IMR-90 (cell line): ENCODE data around the gene VPS35L. TPM values are rescaled to one million over a fixed set of nuclear protein-coding genes. Genes with fewer than 3 reads are reported as not detected.

Source experiments
- ATAC-seq: fragments of 200-7000 bp; cut with Tn5 transposase; 2 replicates; pipeline ENCODE4 v1.9.1; 2020; ENCODE audit warnings: low read depth, mild to moderate bottlenecking, moderate library complexity
- BruUV-seq: library from RNA; stranded (reverse); fragments of 400-500 nt; replicated peaks from 2 replicates; lab custom pipeline; 2021; lab: Mats Ljungman, UMichigan
- CTCF ChIA-PET: fragments of 300-600 bp; formaldehyde crosslinking; extraction: SDS; loops from one replicate; lab custom pipeline; 2021; ENCODE audit warnings: antibody characterized with exemption; lab: Yijun Ruan, JAX
- POLR2A ChIA-PET: fragments of 300-600 bp; sonication (Branson Sonifier 250); formaldehyde crosslinking; loops from one replicate; lab custom pipeline; 2022; ENCODE audit warnings: antibody characterized with exemption; ENCODE audit not compliant: unreplicated experiment; lab: Charles Lee
- DNase-seq: peaks from one replicate; pipeline ENCODE4 v3.0.0; 2013
- H2AFZ ChIP-seq: replicated peaks from 2 replicates; pipeline ENCODE3; 2013; ENCODE audit warnings: low read length, mild to moderate bottlenecking; ENCODE audit not compliant: poor library complexity
- H2AK5ac ChIP-seq: 2 replicates; pipeline ENCODE4 v1.6.1; 2013; ENCODE audit warnings: low read depth, low read length, inconsistent platforms
- H2AK9ac ChIP-seq: replicated peaks from 2 replicates; pipeline ENCODE3; 2013; ENCODE audit warnings: mild to moderate bottlenecking, low read depth, low read length, moderate library complexity; ENCODE audit not compliant: poor library complexity
- H2BK120ac ChIP-seq: 2 replicates; pipeline ENCODE4 v1.6.1; 2013; ENCODE audit warnings: low read depth, low read length, inconsistent platforms
- H2BK15ac ChIP-seq: 3 replicates; pipeline ENCODE4 v1.6.1; 2013; ENCODE audit warnings: low read depth, low read length, inconsistent platforms
- H2BK20ac ChIP-seq: 2 replicates; pipeline ENCODE4 v1.6.1; 2013; ENCODE audit warnings: low read depth, mild to moderate bottlenecking, inconsistent platforms, low read length, moderate library complexity
- H2BK5ac ChIP-seq: 2 replicates; pipeline ENCODE4 v1.6.1; 2013; ENCODE audit warnings: mild to moderate bottlenecking, low read depth, low read length, inconsistent platforms; ENCODE audit not compliant: poor library complexity, severe bottlenecking
- H3K14ac ChIP-seq: replicated peaks from 2 replicates; pipeline ENCODE4 v1.6.1; 2013; ENCODE audit warnings: low read depth, low read length, inconsistent platforms
- H3K18ac ChIP-seq: 2 replicates; pipeline ENCODE4 v1.6.1; 2013; ENCODE audit warnings: low read depth, low read length, control low read depth
- H3K23ac ChIP-seq: 2 replicates; pipeline ENCODE4 v1.6.1; 2013; ENCODE audit warnings: low read depth, low read length, inconsistent platforms
- H3K27ac ChIP-seq: 2 replicates; pipeline ENCODE4 v1.5.1; 2013; ENCODE audit warnings: mild to moderate bottlenecking, control low read depth, low read length; ENCODE audit not compliant: insufficient read depth
- H3K27me3 ChIP-seq: 2 replicates; pipeline ENCODE4 v1.6.1; 2013; ENCODE audit warnings: low read length; ENCODE audit not compliant: control insufficient read depth, insufficient read depth
- H3K36me3 ChIP-seq: 2 replicates; pipeline ENCODE4 v1.6.1; 2013; ENCODE audit warnings: low read length, mixed read lengths; ENCODE audit not compliant: control insufficient read depth, insufficient read depth
- H3K4ac ChIP-seq: 2 replicates; pipeline ENCODE4 v1.6.1; 2013; ENCODE audit warnings: low read depth, low read length, inconsistent platforms
- H3K4me1 ChIP-seq: 2 replicates; pipeline ENCODE4 v1.6.1; 2013; ENCODE audit warnings: low read length, mixed read lengths; ENCODE audit not compliant: control insufficient read depth, insufficient read depth
- H3K4me2 ChIP-seq: 2 replicates; pipeline ENCODE4 v1.6.1; 2013; ENCODE audit warnings: low read depth, mild to moderate bottlenecking, control low read depth, low read length, moderate library complexity
- H3K4me3 ChIP-seq: 2 replicates; pipeline ENCODE4 v1.5.1; 2013; ENCODE audit warnings: low read depth, mild to moderate bottlenecking, control low read depth, low read length, moderate library complexity; ENCODE audit not compliant: insufficient read depth
- H3K56ac ChIP-seq: 2 replicates; pipeline ENCODE4 v1.6.1; 2013; ENCODE audit warnings: low read length, inconsistent platforms; ENCODE audit not compliant: insufficient read depth; ENCODE audit errors: extremely low read depth
- H3K79me1 ChIP-seq, 2 experiments: 2 replicates each; pipeline ENCODE4 v1.6.1; 2013; ENCODE audit warnings: low read length in 2 of 2, inconsistent platforms in 1 of 2, low read depth in 1 of 2
- H3K9ac ChIP-seq: 2 replicates; pipeline ENCODE4 v1.6.1; 2013; ENCODE audit warnings: low read depth, low read length, control low read depth
- H3K9me1 ChIP-seq: 2 replicates; pipeline ENCODE4 v1.6.1; 2013; ENCODE audit warnings: low read length, inconsistent platforms; ENCODE audit not compliant: insufficient read depth
- H3K9me3 ChIP-seq: 2 replicates; pipeline ENCODE4 v1.6.1; 2013; ENCODE audit warnings: low read length; ENCODE audit not compliant: control insufficient read depth, insufficient read depth
- H4K20me1 ChIP-seq: 2 replicates; pipeline ENCODE4 v1.6.1; 2013; ENCODE audit warnings: low read length, inconsistent platforms; ENCODE audit not compliant: insufficient read depth
- H4K5ac ChIP-seq: 2 replicates; pipeline ENCODE4 v1.6.1; 2013; ENCODE audit warnings: mild to moderate bottlenecking, low read depth, low read length, control low read depth
- H4K8ac ChIP-seq, 2 experiments: 2 replicates each; pipeline ENCODE4 v1.6.1; 2013; ENCODE audit warnings: low read depth in 2 of 2, low read length in 2 of 2, control low read depth in 1 of 2, inconsistent platforms in 1 of 2
- H4K91ac ChIP-seq: 2 replicates; pipeline ENCODE4 v1.6.1; 2013; ENCODE audit warnings: low read depth, low read length, inconsistent platforms; ENCODE audit not compliant: insufficient read depth
- BHLHE40 ChIP-seq: fragments of 150-350 bp; IDR thresholded peaks from 2 replicates; pipeline ENCODE4 v1.6.1; 2016; ENCODE audit warnings: mild to moderate bottlenecking, low read depth, low read length
- CEBPB ChIP-seq: IDR thresholded peaks from 2 replicates; pipeline ENCODE4 v1.6.1; 2012; ENCODE audit warnings: low read depth, low read length, improper control_type of control experiment
- CHD1 ChIP-seq: IDR thresholded peaks from 2 replicates; pipeline ENCODE4 v1.6.1; 2012; ENCODE audit warnings: low read depth, low read length, improper control_type of control experiment
- CTCF ChIP-seq: conservative IDR thresholded peaks from 2 replicates; pipeline ENCODE4 v1.5.1; 2012; ENCODE audit warnings: mild to moderate bottlenecking, low read depth, low read length, improper control_type of control experiment
- ELK1 ChIP-seq: fragments of 150-350 bp; IDR thresholded peaks from 2 replicates; pipeline ENCODE4 v1.6.1; 2016; ENCODE audit warnings: low read depth, mild to moderate bottlenecking, low read length, moderate library complexity, borderline replicate concordance
- FOS ChIP-seq: fragments of 150-350 bp; IDR thresholded peaks from 2 replicates; pipeline ENCODE4 v1.6.1; 2016; ENCODE audit warnings: low read depth, low read length
- MAFK ChIP-seq: IDR thresholded peaks from 2 replicates; pipeline ENCODE4 v1.6.1; 2012; ENCODE audit warnings: low read depth, low read length, improper control_type of control experiment
- MAZ ChIP-seq: IDR thresholded peaks from 2 replicates; pipeline ENCODE4 v1.6.1; 2012; ENCODE audit warnings: low read depth, mild to moderate bottlenecking, low read length, improper control_type of control experiment, moderate library complexity, borderline replicate concordance
- MXI1 ChIP-seq: IDR thresholded peaks from 2 replicates; pipeline ENCODE4 v1.6.1; 2012; ENCODE audit warnings: low read depth, mild to moderate bottlenecking, low read length, moderate library complexity, borderline replicate concordance
- NFE2L2 ChIP-seq: fragments of 150-350 bp; IDR thresholded peaks from 2 replicates; pipeline ENCODE4 v1.6.1; 2016; ENCODE audit warnings: low read depth, mild to moderate bottlenecking, low read length
- POLR2A ChIP-seq: IDR thresholded peaks from 2 replicates; pipeline ENCODE4 v1.6.1; 2012; ENCODE audit warnings: mild to moderate bottlenecking, low read depth, low read length
- RAD21 ChIP-seq: IDR thresholded peaks from 2 replicates; pipeline ENCODE4 v1.6.1; 2012; ENCODE audit warnings: low read length, improper control_type of control experiment
- RCOR1 ChIP-seq: IDR thresholded peaks from 2 replicates; pipeline ENCODE4 v1.6.1; 2012; ENCODE audit warnings: mild to moderate bottlenecking, low read length, improper control_type of control experiment; ENCODE audit not compliant: insufficient replicate concordance
- RFX5 ChIP-seq: IDR thresholded peaks from 2 replicates; pipeline ENCODE4 v1.8.0; 2012; ENCODE audit warnings: low read depth, mild to moderate bottlenecking, low read length, moderate library complexity
- SMC3 ChIP-seq: fragments of 150-350 bp; IDR thresholded peaks from 2 replicates; pipeline ENCODE4 v1.6.1; 2016; ENCODE audit warnings: low read depth, mild to moderate bottlenecking, antibody characterized with exemption, low read length, moderate library complexity
- WGBS, 2 experiments: methylation state at CpG; one replicate each; pipeline versions ENCODE4 v1.1.5 to v1.1.7; 2013; ENCODE audit warnings: missing lambda C conversion rate in 2 of 2; ENCODE audit not compliant: insufficient read length in 1 of 2; ENCODE audit errors: extremely low coverage in 2 of 2; 5-methylcytosine and 5-hydroxymethylcytosine counted together
- dilution Hi-C: fragments of 300-500 bp; cut with HindIII; formaldehyde crosslinking; loops from one replicate; pipeline ENCODE4 v1.14.3; 2018; ENCODE audit warnings: low sequenced_read_pairs; ENCODE audit not compliant: unreplicated experiment
- in situ Hi-C: fragments of 300-500 bp; cut with MboI; formaldehyde crosslinking; loops from 3 replicates; pipeline ENCODE4 v1.14.3; 2019; ENCODE audit warnings: low sequenced_read_pairs, inconsistent platforms, mixed read lengths
- intact Hi-C: fragments of 100-400 bp; cut with micrococcal nuclease; formaldehyde crosslinking; loops from 2 replicates; pipeline ENCODE4 v1.10.0; 2022
- polyA plus RNA-seq, 3 experiments: library from polyadenylated mRNA; depleted of rRNA; stranded (reverse); fragments of >200 nt; gene quantifications; 2 replicates each; pipeline ENCODE4 v1.2.3, GENCODE V29; 2012; ENCODE audit warnings: low replicate concordance in 1 of 3
- total RNA-seq: library from RNA; depleted of rRNA; stranded (reverse); fragments of >200 nt; gene quantifications from 2 replicates; pipeline ENCODE4 v1.2.3, GENCODE V29; 2012

The VPS35L gene
- total and polyA plus RNA-seq, 2 of the 4 experiments (the other 2 are of a cell fraction): 28.0 to 40.1 TPM

- H3K4me2 ChIP-seq: no peak overlapping the region
- H3K23ac ChIP-seq: no peak overlapping the region
- no peak overlapping the region for H4K91ac ChIP-seq
- no peak overlapping the region for H3K4me3 ChIP-seq
- H3K4me1 ChIP-seq: no peaks in the 10 kb centered on the region
- no peaks in the 10 kb centered on the region for H3K9me3 ChIP-seq
- CTCF ChIA-PET: interaction anchor here (0.8 to 1.0 kb wide), 4 partner anchors 15 to 297 kb away, joined by 3 to 5 read pairs (median 4); no protein-coding TSS in a partner anchor
- peaks cover 10% of the 10 kb centered on the region for H3K36me3 ChIP-seq
- no peak overlapping the region for H2BK5ac ChIP-seq
- dilution Hi-C loops: loop anchor here (25.0 kb wide), 1 partner anchor 286 kb away; the partner anchor contains the start of gene GPRC5B
- H2AFZ ChIP-seq: no peak overlapping the region
- H3K9me1 ChIP-seq: no peaks in the 10 kb centered on the region
- no peaks in the 10 kb centered on the region; the same call in 1 of the 2 replicates for H4K20me1 ChIP-seq
- H4K8ac ChIP-seq: no peak overlapping the region
- H3K79me1 ChIP-seq: peaks cover 0 to 3% of the 10 kb centered on the region in 2 experiments; a peak in 2 of 4 replicates
- 65% methylated on average over 2 of the region's 13 CpGs; no CpG with 5 or more reads in 1 of the 2 experiments for WGBS, 2 experiments
- no peak overlapping the region for H2AK5ac ChIP-seq
- H3K14ac ChIP-seq: no peak overlapping the region
- intact Hi-C loops: loop anchor here (1.0 to 10.0 kb wide), 3 partner anchors 56 to 285 kb away; partner anchors contain the start of genes IQCK and KNOP1
- H2AK9ac ChIP-seq: no peak overlapping the region
- in situ Hi-C loops: loop anchor here (5.0 to 25.0 kb wide), 2 partner anchors 286 to 786 kb away; no protein-coding TSS in a partner anchor
- H4K5ac ChIP-seq: no peak overlapping the region
- H3K18ac ChIP-seq: no peak overlapping the region
- no peak overlapping the region for H3K56ac ChIP-seq
- DNase-seq: peak; percentile 36
- no TSS peak for BruUV-seq
- peak; percentile 57 for ATAC-seq
- no peak overlapping the region for H3K9ac ChIP-seq
- H3K27ac ChIP-seq: no peak overlapping the region
- H3K27me3 ChIP-seq: no peaks in the 10 kb centered on the region
- 0 out of 2 replicates have a peak overlapping the region, but pooled peaks have one; percentile 38 for H3K4ac ChIP-seq
- H2BK20ac ChIP-seq: no peak overlapping the region
- H2BK120ac ChIP-seq: no peak overlapping the region
- POLR2A ChIA-PET: no interaction called here
- no peak overlapping the region for H2BK15ac ChIP-seq
- TF ChIP-seq FOS: no peak
- no peak for TF ChIP-seq POLR2A
- TF ChIP-seq RAD21: peak; percentile 75
- TF ChIP-seq SMC3: peak; percentile 81
- TF ChIP-seq BHLHE40: no peak
- TF ChIP-seq MXI1: no peak
- no peak for TF ChIP-seq ELK1
- TF ChIP-seq MAZ: no peak
- TF ChIP-seq NFE2L2: no peak
- peak; percentile 67 for TF ChIP-seq CTCF
- TF ChIP-seq CEBPB: no peak
- no peak for TF ChIP-seq MAFK
- TF ChIP-seq RCOR1: no peak
- TF ChIP-seq CHD1: no peak
- TF ChIP-seq RFX5: no peak
Observed at GRCh38 chr16:19601083-19601976, 45.8 kb downstream of the VPS35L start.
